ENCODE results near the gene SMCO4.

SMCO4 gene

DNA sequence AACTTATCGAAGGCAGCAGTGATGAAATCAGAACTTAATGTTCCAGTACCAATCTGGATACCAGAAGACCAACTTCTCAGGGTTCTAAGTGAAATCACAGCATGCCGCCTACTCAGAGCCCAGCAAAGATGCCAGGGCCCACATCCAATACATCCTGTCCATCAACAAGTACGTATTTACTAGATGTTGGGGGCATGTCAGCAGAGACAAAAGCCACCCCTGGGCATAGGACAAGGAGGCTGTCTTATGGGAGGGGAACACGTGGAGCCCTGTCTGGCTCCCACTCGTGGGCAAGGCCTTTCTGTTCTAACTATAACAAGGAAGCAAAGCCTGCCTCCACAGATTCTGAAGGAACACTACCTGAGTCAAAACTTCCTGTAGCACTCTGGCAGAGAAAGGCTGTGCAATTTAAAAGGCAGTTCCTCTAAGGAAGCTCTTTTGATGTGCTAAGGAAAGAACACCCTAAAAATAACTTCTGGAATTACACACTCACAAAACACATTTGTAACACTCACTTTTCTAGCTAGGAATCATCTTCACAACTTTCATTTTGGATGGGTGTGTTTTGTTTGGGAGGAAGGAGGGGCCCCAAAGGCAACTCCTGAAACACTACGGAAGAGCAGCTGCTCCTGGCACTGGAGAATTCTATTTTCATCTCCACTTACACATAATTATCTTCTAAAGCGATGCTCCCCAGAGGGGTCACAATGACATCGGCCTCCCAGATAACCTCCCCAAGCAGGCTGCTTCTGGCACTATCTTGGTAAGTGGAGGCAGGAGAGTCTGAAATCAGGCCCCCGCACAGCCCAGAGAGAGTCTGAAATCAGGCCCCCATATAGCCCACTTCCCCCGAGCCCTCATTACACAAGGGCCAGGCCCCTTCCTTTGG, 14.2 kb downstream of the SMCO4 start:
- DNase-seq (ENCODE audit: low spot score), result peak; percentile 23

DNA sequence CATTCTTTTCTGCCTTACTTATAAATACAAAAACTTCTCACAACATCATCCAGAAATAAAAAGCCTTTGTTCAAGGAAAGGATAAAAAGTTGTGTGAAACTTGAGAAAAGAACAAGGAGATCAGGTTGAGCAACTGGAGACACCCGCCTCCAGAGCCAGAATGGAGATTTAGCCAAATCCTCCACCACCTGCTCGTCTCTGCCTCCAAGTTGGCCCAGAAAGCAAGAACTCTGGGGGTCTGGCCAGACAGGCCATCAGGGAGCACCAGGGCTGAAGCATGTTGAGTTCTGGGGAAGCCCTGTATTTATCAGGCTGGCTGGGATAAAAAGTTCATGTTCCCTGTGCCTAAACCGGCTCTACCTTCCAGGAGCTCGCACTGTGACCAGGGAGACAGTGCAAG, 14.9 kb downstream of the SMCO4 start:
- no peak for DNase-seq (ENCODE audit: low spot score)

DNA sequence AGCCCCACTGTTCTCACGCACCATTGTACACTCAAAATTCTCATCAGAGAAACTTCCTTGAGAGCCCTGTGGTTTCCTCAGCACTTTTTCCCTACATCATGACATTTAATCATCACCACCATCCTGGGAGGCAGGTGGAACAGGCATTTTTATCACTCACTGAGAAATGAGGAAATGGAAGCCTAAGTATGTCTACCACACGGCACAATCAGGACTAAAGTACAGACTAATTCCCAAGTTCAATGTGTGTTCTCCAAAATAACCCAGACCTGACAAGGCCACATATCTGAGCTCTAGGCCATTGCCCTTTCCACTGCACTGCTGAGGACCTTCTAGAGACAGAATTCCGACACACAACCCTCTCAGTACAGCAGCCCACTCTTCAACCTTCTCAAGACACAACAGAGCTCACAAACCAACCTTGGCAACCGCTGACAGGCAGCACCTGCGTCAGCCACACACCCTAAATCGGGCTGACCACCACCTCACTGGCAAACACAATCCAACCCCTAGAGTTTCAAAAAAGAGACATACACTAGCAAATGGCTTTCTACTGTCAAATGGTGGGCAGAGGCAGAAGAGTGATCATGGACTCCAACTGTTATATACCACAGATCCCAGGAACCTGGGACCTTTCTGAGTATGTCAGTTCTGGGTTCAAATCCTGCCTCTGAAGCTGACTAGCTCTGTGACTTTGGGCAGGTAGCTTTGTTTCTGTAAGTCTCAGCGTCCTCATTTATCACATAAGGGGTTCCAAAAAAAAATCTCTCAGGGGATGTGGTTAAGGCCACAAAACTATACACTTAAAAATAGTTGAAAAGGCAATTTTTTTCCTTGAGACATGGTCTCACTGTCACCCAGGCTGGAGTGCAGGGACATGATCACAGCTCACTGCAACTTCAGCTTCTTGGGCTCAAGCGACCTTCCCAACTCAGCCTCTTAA, 16.3 kb downstream of the SMCO4 start:
- no peak for DNase-seq (ENCODE audit: low spot score)

DNA sequence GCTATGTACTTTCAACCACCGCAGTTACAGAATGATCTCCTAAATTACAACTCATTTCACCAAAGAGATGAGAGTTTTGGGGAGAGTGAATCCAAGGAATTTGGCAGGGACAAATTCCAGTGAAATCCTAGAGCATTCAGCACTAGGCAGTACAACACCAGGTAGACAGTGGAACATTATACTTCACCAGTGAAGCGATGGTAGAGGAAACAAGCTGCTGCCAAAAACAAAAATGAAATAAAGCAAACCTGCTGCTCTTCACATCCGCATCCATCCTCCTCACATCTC, 16.9 kb downstream of the SMCO4 start:
- no peak for DNase-seq (ENCODE audit: low spot score)

DNA sequence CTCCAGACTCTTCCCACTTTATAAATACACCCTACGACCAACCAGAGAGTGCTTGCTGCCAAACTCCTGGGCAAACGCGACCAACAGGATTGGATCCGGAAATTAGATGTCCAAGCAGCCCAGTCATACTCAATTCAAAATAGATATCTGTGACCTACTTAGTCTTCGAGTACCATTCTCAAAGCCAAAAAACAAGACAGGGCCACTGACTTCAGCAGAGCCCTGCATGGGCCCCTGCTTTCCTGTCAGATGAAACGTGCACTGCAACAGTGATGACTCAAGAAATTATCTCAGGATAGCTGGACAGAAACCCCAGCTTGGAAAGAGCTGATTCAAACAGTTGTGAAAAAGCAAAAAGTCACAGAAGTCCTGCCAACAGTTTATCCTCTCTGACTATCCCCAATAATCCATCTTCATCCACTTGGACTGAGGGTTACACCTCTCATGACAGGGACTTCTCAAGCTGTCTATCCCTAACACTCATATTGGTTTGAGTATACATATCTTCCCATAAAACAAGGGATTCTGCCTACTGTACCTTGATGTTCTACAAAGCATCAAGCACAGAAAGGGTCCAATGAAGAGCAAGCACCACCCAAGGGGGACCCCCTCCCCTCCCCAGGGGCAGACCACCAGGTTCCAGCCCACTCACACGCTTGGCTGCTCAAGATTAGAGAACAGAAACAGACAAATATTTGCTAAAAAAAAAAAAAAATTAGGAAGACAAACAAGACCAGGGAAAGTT, 17.4 kb downstream of the SMCO4 start:
- DNase-seq (ENCODE audit: low spot score), result no peak

DNA sequence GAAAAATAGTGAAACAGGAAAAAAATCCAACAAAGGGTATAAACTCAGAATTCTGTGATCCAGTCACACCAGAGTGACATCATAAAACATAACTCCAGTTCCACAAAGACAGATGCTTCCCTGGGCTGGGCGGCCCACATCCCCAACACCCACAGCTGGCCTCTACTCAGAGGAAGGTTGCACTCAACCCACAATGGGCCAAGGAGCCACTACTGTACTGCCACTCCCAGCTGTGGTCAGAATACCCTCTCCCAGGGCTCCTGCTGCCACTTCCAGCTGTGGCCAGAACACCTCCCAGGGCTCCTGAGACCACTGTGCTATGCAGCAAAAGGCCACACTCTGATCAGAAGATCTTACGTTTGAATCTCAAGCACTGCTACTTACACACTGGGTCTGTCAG, 18.3 kb downstream of the SMCO4 start:
- no peak for DNase-seq (ENCODE audit: low spot score)

DNA sequence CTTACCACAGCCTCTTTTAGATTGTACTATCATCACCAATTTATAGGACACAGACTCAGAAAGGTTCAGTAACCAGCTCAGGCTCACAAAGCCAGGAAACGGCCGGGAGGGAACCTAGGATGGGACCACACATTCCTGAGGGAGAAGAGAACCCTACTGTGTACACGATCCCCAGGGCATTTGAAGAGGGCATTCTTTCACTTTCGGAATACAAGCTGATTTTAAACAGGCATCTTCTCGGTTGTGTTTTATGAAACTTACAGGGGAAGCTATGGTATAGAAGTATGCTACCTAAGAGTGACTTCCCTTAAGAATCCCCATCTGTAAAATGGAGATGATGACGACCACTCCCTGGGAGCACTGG, 19.0 kb downstream of the SMCO4 start:
- no peak for DNase-seq (ENCODE audit: low spot score)

DNA sequence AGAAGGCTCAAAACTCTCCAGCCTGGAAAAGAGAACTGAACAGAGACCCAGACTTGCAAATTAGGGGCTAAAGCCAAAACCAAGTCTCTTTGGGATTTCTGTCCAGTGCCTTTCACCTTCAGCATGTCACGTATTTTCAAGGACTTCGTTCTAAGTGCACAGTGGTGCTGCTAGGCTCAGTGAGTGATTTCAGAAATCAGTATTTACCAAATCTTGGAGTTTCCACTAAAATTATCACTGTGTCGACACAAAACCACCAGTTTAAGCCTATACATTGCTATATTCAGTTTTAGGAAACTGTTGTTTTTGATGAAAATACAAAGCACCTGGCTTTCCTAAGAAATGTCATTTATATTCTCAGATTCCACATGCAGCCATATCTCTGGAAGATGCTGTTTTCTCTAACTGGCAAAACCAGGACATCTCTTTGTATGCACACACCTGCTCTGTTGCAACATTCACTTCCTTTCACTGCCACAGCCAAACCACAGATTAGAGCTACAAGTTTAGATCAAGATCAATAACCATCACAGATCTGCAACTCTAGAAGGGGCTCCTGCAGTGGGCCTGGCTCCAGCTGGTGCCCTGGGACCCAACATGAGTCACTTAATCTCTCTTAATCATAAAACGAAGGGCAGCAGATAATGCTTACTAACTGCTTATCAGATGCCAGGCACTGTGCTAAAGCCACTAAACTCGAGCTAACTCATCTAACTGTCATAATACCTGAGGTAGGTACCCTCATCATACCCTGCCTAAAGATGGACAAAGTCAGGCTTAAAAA, 22.3 kb downstream of the SMCO4 start:
- DNase-seq (ENCODE audit: low spot score), result no peak

DNA sequence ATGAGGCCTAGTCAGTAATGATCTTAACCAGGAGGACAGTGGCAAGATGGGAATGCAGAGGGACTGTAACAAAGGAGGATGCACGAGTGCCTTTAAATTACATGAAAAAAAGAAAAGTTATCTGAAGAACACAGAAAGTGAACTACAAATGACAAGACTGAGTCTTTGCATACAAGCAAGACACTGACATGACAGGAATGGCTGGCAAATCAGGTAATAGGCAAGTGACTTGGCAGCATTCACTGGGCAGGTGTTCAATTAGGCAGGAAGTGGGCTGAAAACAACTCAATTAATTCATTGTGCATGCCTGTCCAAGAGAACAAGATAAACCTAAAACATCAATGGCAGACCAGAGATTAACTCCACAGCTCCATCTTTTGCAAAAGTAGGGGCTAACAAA, 24.0 kb downstream of the SMCO4 start:
- no peak for DNase-seq (ENCODE audit: low spot score)

DNA sequence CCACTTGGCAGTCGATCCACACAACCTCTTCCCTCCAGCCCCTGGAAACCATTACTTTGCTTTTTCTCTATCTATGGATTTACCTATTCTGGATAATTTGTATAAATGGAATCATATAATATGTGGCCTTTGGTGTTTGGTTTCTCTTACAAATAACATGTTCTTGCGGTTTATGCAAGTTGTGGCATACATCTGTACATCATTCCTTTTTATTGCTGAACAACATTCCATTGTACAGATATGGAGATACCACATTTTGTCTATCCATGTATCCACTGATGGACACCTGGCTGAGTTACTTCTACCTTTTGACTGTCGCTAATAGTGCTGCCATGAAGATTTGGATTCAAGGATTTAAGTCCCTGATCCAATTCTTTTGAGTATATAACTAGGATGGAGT, 25.1 kb downstream of the SMCO4 start:
- DNase-seq (ENCODE audit: low spot score), result no peak

DNA sequence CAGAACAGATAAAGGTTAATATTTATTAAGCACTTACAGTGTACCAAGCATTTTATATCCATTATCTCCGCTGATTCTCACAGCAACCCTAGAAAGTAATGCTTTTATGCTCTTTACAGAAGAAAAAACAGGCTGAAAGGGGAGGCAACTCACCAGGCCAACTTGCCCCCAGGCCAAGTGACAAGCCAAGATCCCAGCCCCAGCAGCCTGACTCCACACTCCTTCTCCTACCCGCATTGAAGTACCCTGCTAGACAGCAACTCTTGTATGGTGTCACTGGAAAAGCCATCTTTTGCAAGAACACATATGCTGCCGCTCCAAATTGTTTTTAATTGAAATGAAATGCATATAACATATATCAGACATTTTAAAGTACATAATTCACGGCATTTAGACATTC, 25.6 kb downstream of the SMCO4 start:
- DNase-seq (ENCODE audit: low spot score), result no peak

DNA sequence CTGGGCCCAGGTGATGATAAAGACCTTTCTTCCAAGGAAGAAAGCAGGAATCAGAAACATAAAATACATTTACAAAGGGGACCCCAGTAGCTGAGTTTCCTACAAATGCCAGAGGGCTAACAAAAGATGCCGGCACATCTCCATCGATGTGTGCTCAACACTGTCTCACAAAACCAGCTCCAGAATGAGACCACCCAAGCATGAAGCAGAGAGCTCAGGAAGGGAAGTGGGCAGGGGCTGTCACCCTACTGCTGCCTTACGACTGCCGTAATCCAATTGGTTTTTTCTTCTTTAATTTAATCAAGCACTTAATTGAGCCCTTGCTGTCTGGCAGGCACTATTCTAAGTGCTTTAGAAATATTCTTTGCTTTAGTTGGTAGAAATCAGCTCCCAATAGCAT, 26.1 kb downstream of the SMCO4 start:
- no peak for DNase-seq (ENCODE audit: low spot score)

DNA sequence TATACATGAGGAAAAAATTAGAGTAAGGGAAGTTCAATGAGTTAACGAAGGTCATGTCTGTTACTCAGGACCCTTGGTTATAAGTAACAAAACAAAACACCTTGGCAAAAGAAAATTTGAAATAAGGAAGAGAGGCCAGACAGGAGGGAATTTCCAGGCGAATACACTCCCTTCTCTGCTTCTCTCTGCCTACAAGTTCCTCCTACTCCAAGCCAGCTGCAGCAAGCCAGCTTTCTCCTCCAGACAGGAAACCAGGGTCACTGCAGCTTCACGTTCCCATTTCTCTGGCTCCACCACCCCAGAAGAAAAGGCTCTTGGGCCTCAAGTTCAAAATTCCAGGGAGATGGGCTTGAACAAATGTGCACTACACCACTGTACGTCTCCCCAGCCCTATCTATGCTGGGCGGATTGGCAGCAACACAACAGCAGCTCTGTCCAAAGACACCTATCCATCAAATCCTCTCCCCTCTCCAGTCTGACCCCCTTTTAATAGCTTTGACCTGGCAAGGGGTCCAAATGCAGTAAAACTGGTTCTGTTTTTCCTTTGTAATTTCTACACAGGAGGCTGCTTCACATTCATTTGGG, 27.7 kb downstream of the SMCO4 start:
- DNase-seq (ENCODE audit: low spot score), result no peak

DNA sequence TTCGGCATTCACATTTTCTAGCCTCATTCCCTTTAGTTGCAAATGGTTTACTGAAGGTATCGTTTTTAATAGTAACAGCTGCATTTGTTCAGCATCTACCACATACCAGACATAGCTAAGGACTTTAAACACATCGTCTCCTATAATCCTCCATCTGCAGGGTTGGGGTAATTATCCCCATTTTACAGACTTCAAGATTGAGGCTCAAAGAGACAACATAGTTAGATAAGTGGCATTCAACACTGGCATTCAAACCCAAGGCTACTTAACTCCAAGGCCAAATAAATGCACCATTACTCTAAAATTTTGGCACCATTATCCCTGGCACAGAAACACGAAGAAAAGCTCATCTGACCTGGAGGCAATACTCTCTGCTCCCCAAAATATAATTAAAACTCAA, 28.5 kb downstream of the SMCO4 start:
- no peak for DNase-seq (ENCODE audit: low spot score)

DNA sequence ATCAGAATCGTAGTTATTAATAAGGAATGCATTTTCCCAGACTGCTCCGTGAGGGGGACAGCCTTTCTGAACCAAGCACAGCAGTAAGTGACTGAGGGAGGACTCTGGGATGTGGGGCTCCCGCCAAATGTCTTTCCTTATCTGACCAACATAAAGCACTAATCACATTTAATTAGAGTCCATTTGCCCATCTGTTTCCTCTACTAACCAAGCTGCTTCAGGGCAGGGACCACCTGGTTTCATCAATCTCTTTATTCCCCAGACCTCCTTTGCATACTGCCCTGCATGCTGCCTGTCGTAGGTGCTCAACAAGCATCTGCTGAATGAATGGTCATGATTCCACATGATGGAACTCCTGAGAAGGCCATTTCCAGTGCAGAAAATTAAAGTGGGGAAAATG, 29.4 kb downstream of the SMCO4 start:
- no peak for DNase-seq (ENCODE audit: low spot score)

DNA sequence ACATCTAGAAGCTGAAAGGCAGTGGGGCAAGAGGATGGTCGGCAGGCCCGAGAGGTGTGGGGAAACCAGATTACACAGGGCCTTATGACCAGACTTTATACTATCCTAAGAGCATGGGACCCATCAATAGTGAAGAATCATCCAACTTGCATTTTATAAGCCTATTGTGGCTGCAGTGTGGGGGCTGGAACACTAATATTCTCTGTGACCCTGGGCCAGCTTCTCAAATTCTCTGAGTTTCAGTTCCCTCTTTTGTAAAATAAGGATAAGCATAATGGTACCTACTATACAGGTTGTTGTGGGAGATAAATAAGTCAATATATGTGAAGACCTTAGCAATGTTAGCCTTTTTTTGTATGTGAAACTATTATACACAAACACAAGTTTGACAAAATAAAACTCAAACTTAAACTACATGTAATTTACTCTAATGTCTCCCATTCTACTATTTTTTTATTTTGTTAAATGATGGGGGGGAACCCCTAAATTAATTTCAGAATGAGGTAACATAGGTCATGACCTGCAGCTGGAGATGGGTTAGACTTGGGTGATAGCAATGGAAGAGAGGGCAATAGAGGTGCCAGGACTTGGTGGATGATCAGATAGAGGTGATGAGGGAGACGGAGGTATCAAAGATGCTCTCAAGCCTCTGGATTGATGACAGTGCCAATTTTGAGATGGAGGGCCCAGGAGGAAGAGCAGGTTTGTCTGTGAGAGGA, 30.1 kb downstream of the SMCO4 start:
- DNase-seq (ENCODE audit: low spot score), result no peak

DNA sequence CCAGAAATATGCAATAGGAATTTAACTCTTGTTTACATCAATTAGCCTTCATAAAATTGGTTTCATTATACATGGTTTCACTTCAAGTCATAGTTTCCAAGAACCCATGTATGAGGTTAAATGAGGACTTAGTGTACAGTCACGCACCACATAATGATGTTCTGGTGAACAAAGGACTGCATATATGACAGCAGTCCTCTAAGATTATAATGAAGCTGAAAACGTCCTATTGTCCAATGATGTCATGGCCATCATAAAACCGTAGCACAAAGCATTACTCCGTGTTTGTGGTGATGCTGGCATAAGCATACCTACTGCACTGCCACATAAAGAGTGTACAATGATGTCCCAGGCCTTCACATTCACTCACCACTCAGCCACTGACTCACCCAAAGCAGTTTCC, 31.1 kb downstream of the SMCO4 start:
- no peak for DNase-seq (ENCODE audit: low spot score)

DNA sequence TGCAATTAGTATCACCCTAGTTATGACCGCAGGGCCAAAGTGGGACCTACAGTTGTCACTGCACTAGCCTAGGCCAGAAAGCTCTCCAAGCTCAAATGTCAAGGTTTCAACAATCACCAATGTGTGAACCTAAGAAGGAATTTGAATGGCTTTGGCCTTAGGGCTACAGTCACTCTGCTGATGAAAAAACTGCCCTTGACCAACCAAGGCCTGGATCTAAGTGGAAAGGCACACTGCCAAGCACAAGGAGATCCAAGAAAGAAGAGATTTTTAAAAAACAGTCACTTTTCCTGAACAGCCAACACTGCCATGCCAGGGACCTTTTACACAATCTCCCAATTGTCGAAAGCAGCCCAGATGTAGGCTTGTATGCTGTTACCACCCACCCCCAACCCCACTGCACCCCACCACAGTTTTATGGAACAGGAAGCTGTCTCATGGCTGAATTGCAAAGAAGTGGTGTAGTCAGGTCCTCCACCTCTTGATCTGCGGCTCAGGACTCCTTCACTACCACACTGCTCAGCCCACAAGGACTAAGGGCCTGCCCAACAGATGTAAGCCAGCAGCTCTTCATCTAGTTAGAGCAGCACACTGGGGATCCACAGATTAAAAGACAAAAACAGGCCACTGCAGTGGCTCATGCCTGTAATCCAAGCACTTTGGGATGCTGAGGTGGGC, 32.9 kb downstream of the SMCO4 start:
- no peak for DNase-seq (ENCODE audit: low spot score)

DNA sequence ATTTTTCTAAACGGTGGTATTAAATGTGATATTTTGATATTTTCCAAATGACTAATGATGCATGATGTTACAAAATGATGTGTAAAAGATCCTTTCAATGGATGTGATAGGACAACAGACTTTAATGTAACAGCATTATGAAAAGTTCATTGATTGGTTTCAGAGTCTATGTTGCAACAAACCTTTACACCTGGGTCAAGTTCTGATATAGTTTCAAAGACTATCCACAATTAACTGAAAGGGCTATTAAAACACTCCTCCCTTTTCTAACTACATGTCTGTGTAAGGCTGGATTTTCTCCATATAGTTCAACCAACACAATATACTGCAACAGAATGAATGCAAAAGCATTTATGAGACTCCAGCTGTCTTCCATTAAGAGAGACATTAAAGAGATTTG, 35.7 kb downstream of the SMCO4 start:
- no peak for DNase-seq (ENCODE audit: low spot score)

DNA sequence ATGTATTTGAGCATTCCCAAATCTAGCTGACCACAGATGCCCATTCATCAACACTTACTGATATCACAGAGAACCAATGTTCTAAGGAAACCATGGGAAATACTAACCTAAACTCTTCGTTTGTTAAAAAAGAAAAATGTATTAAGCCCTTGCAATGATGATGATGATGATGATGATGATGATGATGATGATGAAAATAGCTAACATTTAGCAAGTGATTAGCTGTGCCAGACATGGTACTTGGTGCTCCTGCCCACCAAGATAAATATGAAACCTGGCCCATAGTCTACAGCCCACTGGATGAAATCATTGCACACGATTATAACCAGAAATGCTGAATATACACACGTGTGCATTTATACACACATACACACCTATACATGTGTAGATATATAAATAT, 37.5 kb downstream of the SMCO4 start:
- DNase-seq (ENCODE audit: low spot score), result no peak

Measured in Ammon's horn (tissue), 1 donor.